Vagina (tissue), 2 donors: ENCODE data around the gene NUP188.

Experiments
- CTCF ChIP-seq, 3 experiments: fragments of 450-650 bp in 2 of 3; fragments of 200-600 bp in 1 of 3; sonication (generic) in 1 of 3; IDR thresholded peaks; one replicate each; pipeline ENCODE4 v1.5.1; 2017 to 2019; ENCODE audit warnings: antibody characterized with exemption in 3 of 3, mild to moderate bottlenecking in 2 of 3, moderate library complexity in 2 of 3
- POLR2A ChIP-seq, 2 donors: fragments of 450-650 bp; IDR thresholded peaks; one replicate each; pipeline ENCODE4 v1.6.1; 2017; ENCODE audit warnings: antibody characterized with exemption in 2 of 2, mild to moderate bottlenecking in 2 of 2, moderate library complexity in 2 of 2
- POLR2AphosphoS5 ChIP-seq, 2 donors: sonication (generic); formaldehyde crosslinking; IDR thresholded peaks; one replicate each; pipeline ENCODE4 v1.9.0; 2017; ENCODE audit warnings: antibody characterized with exemption in 2 of 2, mild to moderate bottlenecking in 2 of 2, low read depth in 1 of 2; ENCODE audit not compliant: insufficient read depth in 1 of 2

- TF ChIP-seq CTCF (IDR thresholded peaks at IDR 0.05) (no peak), POLR2AphosphoS5 (IDR thresholded peaks at IDR 0.05; ENCODE audit: insufficient read depth in 1 of 2, low read depth in 1 of 2) (no peak), POLR2A (IDR thresholded peaks at IDR 0.05) (no peak)
Observed at GRCh38 chr9:129032541-129033159, 85.2 kb downstream of the NUP188 start.
